ENCODE results near the gene TMEM11.

The TMEM11 gene

GRCh38 chr17:21173543-21173942 is 40.4 kb downstream of the TMEM11 start:
- FAIRE-seq = no peak
- no peak for TF ChIP-seq POLR2A (IDR thresholded peaks at IDR 0.05; ENCODE audit: low read depth, low read length)
- DNase-seq (ENCODE audit: insufficient read length, low spot score) = no peak

- DNase-seq (ENCODE audit: insufficient read length, low spot score) (no peak), FAIRE-seq (no peak)
- no peak for TF ChIP-seq POLR2A (IDR thresholded peaks at IDR 0.05; ENCODE audit: low read depth, low read length)
Measured at GRCh38 chr17:21172846-21173245, 41.1 kb downstream of the TMEM11 start.

- no peak for FAIRE-seq
Measured at GRCh38 chr17:21171970-21172510, 41.9 kb downstream of the TMEM11 start.

GRCh38 chr17:21171309-21171922 is 42.5 kb downstream of the TMEM11 start:
- FAIRE-seq = no peak
- TF ChIP-seq POLR2A (IDR thresholded peaks at IDR 0.05; ENCODE audit: low read depth, low read length) = no peak

More at GRCh38 chr17:21171970-21172510, 41.9 kb downstream of the TMEM11 start:
- no peak for DNase-seq (ENCODE audit: insufficient read length, low spot score)
- no peak for TF ChIP-seq POLR2A (IDR thresholded peaks at IDR 0.05; ENCODE audit: low read depth, low read length)

GRCh38 chr17:21170809-21171208 is 43.2 kb downstream of the TMEM11 start:
- no peak for FAIRE-seq
- no peak for TF ChIP-seq POLR2A (IDR thresholded peaks at IDR 0.05; ENCODE audit: low read depth, low read length)
- DNase-seq (ENCODE audit: insufficient read length, low spot score) = no peak

More at GRCh38 chr17:21171309-21171922, 42.5 kb downstream of the TMEM11 start:
- DNase-seq (ENCODE audit: insufficient read length, low spot score) = no peak

- DNase-seq (ENCODE audit: insufficient read length, low spot score) (no peak), FAIRE-seq (no peak)
- TF ChIP-seq POLR2A (IDR thresholded peaks at IDR 0.05; ENCODE audit: low read depth, low read length) = no peak
Measured at GRCh38 chr17:21169496-21169895, 44.5 kb downstream of the TMEM11 start.

- FAIRE-seq (no peak), DNase-seq (ENCODE audit: insufficient read length, low spot score) (no peak)
- TF ChIP-seq POLR2A (IDR thresholded peaks at IDR 0.05; ENCODE audit: low read depth, low read length) = no peak
Measured at GRCh38 chr17:21168555-21168865, 45.5 kb downstream of the TMEM11 start.

GRCh38 chr17:21167303-21167702 is 46.7 kb downstream of the TMEM11 start:
- no peak for TF ChIP-seq POLR2A (IDR thresholded peaks at IDR 0.05; ENCODE audit: low read depth, low read length)
- no peak for DNase-seq (ENCODE audit: insufficient read length, low spot score)
- FAIRE-seq = no peak

- no peak for TF ChIP-seq POLR2A (IDR thresholded peaks at IDR 0.05; ENCODE audit: low read depth, low read length)
- no peak for DNase-seq (ENCODE audit: insufficient read length, low spot score)
- no peak for FAIRE-seq
Measured at GRCh38 chr17:21166595-21167210, 47.3 kb downstream of the TMEM11 start.

GRCh38 chr17:21165922-21166594 is 47.9 kb downstream of the TMEM11 start:
- FAIRE-seq (no peak), DNase-seq (ENCODE audit: insufficient read length, low spot score) (no peak)
- TF ChIP-seq POLR2A (IDR thresholded peaks at IDR 0.05; ENCODE audit: low read depth, low read length) = no peak

- DNase-seq (ENCODE audit: insufficient read length, low spot score) (no peak), FAIRE-seq (no peak)
- TF ChIP-seq POLR2A (IDR thresholded peaks at IDR 0.05; ENCODE audit: low read depth, low read length) = no peak
Measured at GRCh38 chr17:21164620-21165019, 49.3 kb downstream of the TMEM11 start.

GRCh38 chr17:21164216-21164615 is 49.7 kb downstream of the TMEM11 start:
- FAIRE-seq (no peak), DNase-seq (ENCODE audit: insufficient read length, low spot score) (no peak)
- no peak for TF ChIP-seq POLR2A (IDR thresholded peaks at IDR 0.05; ENCODE audit: low read depth, low read length)

GRCh38 chr17:21163101-21163500 is 50.9 kb downstream of the TMEM11 start:
- FAIRE-seq = no peak
- no peak for TF ChIP-seq POLR2A (IDR thresholded peaks at IDR 0.05; ENCODE audit: low read depth, low read length)

GRCh38 chr17:21162394-21162775 is 51.6 kb downstream of the TMEM11 start:
- DNase-seq (ENCODE audit: insufficient read length, low spot score) (no peak), FAIRE-seq (no peak)
- TF ChIP-seq POLR2A (IDR thresholded peaks at IDR 0.05; ENCODE audit: low read depth, low read length) = no peak

More at GRCh38 chr17:21163101-21163500, 50.9 kb downstream of the TMEM11 start:
- DNase-seq (ENCODE audit: insufficient read length, low spot score) = no peak
